GM12873 (cell line): ENCODE data around the gene NUAK2.

Experiments
- TF ChIP-seq, protein P1 (sequence below): IDR thresholded peaks from 2 replicates; pipeline ENCODE4 v1.5.1; 2012; ENCODE audit warnings: low read depth, mild to moderate bottlenecking, moderate library complexity, low read length, control low read depth; ENCODE audit not compliant: insufficient read depth; ENCODE audit errors: missing control alignments

The NUAK2 gene

DNA sequence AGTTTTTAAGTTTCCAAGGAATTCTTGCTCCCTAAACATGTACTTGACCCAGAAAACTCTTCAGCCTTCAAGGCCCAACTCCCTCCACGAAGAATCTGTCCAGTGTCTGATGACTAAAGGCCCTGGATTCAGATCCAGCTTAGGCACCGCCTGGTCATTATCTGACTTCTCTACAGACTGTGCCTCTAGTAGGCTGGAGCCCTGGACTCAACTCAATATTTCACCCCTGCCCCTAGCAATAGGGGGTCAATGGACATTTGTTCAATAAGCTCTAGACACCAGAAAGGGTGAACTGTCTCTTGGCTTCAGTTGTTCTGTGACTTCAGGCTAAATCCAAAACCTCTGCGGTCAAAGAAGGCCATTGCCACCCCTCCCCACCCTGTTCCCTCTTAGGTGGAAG, 34.5 kb downstream of the NUAK2 start:
- TF ChIP-seq, protein P1, sequence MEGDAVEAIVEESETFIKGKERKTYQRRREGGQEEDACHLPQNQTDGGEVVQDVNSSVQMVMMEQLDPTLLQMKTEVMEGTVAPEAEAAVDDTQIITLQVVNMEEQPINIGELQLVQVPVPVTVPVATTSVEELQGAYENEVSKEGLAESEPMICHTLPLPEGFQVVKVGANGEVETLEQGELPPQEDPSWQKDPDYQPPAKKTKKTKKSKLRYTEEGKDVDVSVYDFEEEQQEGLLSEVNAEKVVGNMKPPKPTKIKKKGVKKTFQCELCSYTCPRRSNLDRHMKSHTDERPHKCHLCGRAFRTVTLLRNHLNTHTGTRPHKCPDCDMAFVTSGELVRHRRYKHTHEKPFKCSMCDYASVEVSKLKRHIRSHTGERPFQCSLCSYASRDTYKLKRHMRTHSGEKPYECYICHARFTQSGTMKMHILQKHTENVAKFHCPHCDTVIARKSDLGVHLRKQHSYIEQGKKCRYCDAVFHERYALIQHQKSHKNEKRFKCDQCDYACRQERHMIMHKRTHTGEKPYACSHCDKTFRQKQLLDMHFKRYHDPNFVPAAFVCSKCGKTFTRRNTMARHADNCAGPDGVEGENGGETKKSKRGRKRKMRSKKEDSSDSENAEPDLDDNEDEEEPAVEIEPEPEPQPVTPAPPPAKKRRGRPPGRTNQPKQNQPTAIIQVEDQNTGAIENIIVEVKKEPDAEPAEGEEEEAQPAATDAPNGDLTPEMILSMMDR = no peak

- TF ChIP-seq, protein P1 = no peak
These were observed 35.1 kb downstream of the NUAK2 start for GRCh38 chr1:205286335-205286950.

DNA sequence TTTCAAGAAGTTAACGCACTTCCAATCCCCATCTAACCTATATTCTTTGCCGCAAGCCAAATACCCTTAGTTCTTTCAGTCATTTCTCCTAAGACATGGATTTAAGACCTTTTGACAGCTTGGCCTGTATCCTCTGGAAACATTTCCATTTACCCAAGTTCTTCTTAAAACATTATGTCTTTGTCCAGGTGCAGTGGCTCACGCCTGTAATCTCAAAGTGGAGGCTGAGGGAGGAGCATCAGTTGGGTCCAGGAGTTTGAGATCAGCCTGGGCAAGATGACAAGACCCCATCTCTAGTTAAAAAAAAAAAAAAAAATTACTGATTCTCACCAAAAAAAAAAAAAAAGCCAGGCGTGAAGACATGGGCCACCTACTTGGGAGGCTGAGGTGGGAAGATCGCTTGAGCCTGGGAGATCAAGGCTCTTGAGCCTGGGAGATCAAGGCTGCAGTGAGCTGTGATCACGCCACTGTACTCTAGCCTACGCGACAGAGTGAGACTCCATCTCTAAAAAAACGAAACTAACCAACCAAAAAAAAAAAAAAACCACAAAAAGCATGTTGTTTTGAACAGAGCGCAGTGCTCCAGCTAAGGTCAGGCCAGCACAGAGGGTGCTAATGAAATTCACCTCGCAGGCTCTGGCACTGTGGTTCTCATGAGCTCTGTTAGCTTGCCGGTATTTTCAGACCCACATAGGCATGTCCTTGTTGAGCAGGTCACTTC, 36.0 kb downstream of the NUAK2 start:
- TF ChIP-seq, protein P1 = no peak

- TF ChIP-seq, protein P1 = no peak
These were observed 37.0 kb downstream of the NUAK2 start for GRCh38 chr1:205284420-205285144.

- TF ChIP-seq, protein P1 = no peak
These were observed 38.0 kb downstream of the NUAK2 start for GRCh38 chr1:205283270-205284147.

DNA sequence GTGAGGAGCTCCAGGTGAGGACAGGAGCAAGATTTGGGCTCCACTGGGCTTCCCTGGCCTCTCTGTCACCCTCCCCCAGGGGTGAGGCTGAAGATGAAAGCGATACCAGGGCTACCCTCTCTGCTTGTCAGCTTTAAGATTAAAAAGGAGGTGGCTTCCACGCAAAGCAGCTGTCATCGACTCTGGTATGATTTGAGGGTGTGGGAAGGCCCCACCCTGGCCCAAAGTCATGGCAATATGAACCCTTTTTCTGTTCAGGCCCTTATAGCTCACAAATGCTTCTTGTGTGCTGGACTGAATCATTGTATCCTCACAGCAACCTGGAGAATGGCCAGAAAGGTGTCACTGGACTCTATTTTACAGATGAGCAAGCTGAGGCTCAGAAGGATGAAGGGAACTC, 41.6 kb downstream of the NUAK2 start:
- TF ChIP-seq, protein P1 = no peak

DNA sequence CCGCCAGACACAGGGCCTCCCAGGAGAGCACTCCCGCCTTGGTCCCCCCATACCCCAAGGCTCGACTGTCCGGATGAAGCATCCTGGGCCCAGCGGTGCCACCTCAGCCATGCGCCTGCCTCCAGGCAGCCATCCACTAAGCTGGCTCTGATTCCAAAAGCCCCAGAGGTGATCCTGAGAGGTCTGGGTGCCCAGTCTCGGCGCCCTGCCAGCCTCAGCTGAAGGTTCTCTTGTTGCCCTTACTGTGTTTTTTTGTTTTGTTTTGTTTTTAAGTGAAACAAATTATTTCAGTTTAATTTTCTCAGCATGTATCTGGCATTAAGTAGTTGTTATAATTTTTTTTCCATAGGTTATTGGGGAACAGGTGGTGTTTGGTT, 44.9 kb downstream of the NUAK2 start:
- TF ChIP-seq, protein P1 = no peak
